DOHH2 (cell line): ENCODE results near the gene TWSG1.

Experiments
- H3F3A ChIP-seq: fragments of 200-600 bp; sonication (generic), shearing (Covaris generic); 2 replicates; pipeline ENCODE4 v1.6.0; 2016; ENCODE audit warnings: antibody characterized with exemption, mild to moderate bottlenecking; ENCODE audit not compliant: control insufficient read depth, insufficient read depth
- H3K27ac ChIP-seq: fragments of 200-600 bp; sonication (generic); 2 replicates; pipeline ENCODE4 v1.5.1; 2014; ENCODE audit warnings: low read depth, mild to moderate bottlenecking, low read length, moderate library complexity
- H3K27me3 ChIP-seq: fragments of 200-600 bp; sonication (generic); 2 replicates; pipeline ENCODE4 v1.6.1; 2014; ENCODE audit warnings: mild to moderate bottlenecking, low read length, mixed read lengths; ENCODE audit not compliant: control insufficient read depth
- H3K36me3 ChIP-seq: fragments of 200-600 bp; sonication (generic); 2 replicates; pipeline ENCODE4 v1.6.1; 2014; ENCODE audit warnings: mild to moderate bottlenecking, low read length, moderate library complexity, mixed read lengths; ENCODE audit not compliant: control insufficient read depth
- H3K4me1 ChIP-seq: fragments of 200-600 bp; sonication (generic); 2 replicates; pipeline ENCODE4 v1.6.1; 2014; ENCODE audit warnings: mild to moderate bottlenecking, low read length, mixed read lengths; ENCODE audit not compliant: control insufficient read depth
- H3K4me2 ChIP-seq: fragments of 200-600 bp; sonication (generic); 2 replicates; pipeline ENCODE4 v1.6.0; 2014; ENCODE audit warnings: mild to moderate bottlenecking, low read length, moderate library complexity
- H3K4me3 ChIP-seq: fragments of 200-600 bp; sonication (generic); 2 replicates; pipeline ENCODE4 v1.5.1; 2014; ENCODE audit warnings: mild to moderate bottlenecking, low read length, mixed read lengths
- H3K79me2 ChIP-seq: fragments of 200-600 bp; sonication (generic); 2 replicates; pipeline ENCODE4 v1.6.1; 2014; ENCODE audit warnings: mild to moderate bottlenecking, low read length, mixed read lengths; ENCODE audit not compliant: control insufficient read depth
- H3K9me2 ChIP-seq: fragments of 200-600 bp; sonication (generic); replicated peaks from 2 replicates; pipeline ENCODE4 v1.6.1; 2014; ENCODE audit warnings: mild to moderate bottlenecking, low read length, mixed read lengths; ENCODE audit not compliant: control insufficient read depth
- H3K9me3 ChIP-seq: fragments of 200-600 bp; sonication (generic); 2 replicates; pipeline ENCODE4 v1.6.1; 2014; ENCODE audit warnings: antibody characterized with exemption, low read length, mixed read lengths; ENCODE audit not compliant: control insufficient read depth, insufficient read depth
- H4K20me1 ChIP-seq: fragments of 200-600 bp; sonication (generic); 2 replicates; pipeline ENCODE4 v1.6.0; 2014; ENCODE audit warnings: low read depth, mild to moderate bottlenecking, antibody characterized with exemption, low read length, moderate library complexity; ENCODE audit not compliant: control insufficient read depth, insufficient read depth
- EZH2phosphoT487 ChIP-seq: fragments of 200-600 bp; sonication (generic); IDR thresholded peaks from 2 replicates; pipeline ENCODE4 v1.6.1; 2017; ENCODE audit warnings: borderline replicate concordance, mild to moderate bottlenecking, antibody characterized with exemption, low read length, moderate library complexity, mixed read lengths
- TF ChIP-seq, protein P1 (sequence below): fragments of 200-600 bp; sonication (generic); IDR thresholded peaks from one replicate; pipeline ENCODE4 v1.5.1; 2014; ENCODE audit warnings: antibody characterized with exemption, mild to moderate bottlenecking, low read depth, low read length; ENCODE audit not compliant: poor library complexity, severe bottlenecking

Gene TWSG1

DNA sequence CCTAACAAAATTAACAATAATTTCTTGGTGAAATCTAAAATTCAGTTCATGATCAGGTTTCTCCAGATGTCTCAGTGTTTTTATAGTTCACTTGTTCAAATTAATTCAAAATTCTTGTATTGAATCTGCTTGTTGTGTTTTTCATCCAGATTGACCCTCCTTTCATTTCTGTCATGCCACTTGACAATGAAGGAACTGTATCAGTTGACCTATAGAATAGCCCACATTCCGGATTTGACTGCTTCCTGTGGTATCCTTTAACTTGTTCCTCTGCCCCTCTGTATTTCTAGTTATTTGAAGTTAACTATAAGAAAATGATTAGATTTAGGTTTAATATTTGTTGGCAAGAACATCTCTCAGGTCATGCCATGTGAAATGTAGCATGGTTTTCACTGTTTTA, 53.3 kb downstream of the TWSG1 start:
- TF ChIP-seq EZH2phosphoT487 = no peak
- TF ChIP-seq, protein P1, sequence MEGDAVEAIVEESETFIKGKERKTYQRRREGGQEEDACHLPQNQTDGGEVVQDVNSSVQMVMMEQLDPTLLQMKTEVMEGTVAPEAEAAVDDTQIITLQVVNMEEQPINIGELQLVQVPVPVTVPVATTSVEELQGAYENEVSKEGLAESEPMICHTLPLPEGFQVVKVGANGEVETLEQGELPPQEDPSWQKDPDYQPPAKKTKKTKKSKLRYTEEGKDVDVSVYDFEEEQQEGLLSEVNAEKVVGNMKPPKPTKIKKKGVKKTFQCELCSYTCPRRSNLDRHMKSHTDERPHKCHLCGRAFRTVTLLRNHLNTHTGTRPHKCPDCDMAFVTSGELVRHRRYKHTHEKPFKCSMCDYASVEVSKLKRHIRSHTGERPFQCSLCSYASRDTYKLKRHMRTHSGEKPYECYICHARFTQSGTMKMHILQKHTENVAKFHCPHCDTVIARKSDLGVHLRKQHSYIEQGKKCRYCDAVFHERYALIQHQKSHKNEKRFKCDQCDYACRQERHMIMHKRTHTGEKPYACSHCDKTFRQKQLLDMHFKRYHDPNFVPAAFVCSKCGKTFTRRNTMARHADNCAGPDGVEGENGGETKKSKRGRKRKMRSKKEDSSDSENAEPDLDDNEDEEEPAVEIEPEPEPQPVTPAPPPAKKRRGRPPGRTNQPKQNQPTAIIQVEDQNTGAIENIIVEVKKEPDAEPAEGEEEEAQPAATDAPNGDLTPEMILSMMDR = no peak
- Histone ChIP-seq H3F3A (no peaks in the 10 kb centered on the region), H3K27ac (no peak overlapping the region), H3K9me2 (no peaks in the 10 kb centered on the region), H3K9me3 (0 out of 2 replicates have a peak, but pooled peaks cover 3% of the 10 kb centered on the region), H3K27me3 (no peaks in the 10 kb centered on the region), H3K36me3 (no peaks in the 10 kb centered on the region), H3K79me2 (no peaks in the 10 kb centered on the region), H3K4me1 (no peaks in the 10 kb centered on the region), H4K20me1 (no peaks in the 10 kb centered on the region), H3K4me2 (no peak overlapping the region), H3K4me3 (no peak overlapping the region)

DNA sequence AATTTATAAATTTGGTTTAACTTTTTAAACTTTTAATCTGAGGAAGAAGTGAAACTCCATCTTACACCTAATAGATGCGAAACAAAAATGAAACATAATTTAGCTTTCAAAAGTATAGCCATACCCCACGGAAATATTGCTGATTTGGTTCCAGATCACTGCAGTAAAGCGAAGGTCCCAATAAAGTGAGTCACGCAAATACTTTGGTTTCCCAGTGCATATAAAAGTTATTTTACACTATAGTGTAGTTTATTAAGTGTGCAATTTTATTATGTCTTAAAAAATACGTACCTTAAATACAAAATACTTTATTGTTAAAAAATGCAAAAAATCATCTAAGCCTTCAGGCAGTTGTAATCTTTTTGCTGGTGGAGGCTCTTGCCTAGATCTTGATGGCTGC, 55.1 kb downstream of the TWSG1 start:
- Histone ChIP-seq H3K9me3 (0 out of 2 replicates have a peak, but pooled peaks cover 3% of the 10 kb centered on the region), H3K27me3 (no peaks in the 10 kb centered on the region), H3K27ac (no peak overlapping the region), H3F3A (no peaks in the 10 kb centered on the region), H3K9me2 (no peaks in the 10 kb centered on the region), H3K4me3 (no peak overlapping the region), H3K36me3 (no peaks in the 10 kb centered on the region), H3K4me1 (no peaks in the 10 kb centered on the region), H3K79me2 (no peaks in the 10 kb centered on the region), H3K4me2 (no peak overlapping the region), H4K20me1 (no peaks in the 10 kb centered on the region)
- TF ChIP-seq, protein P1 = no peak
- no peak for TF ChIP-seq EZH2phosphoT487

DNA sequence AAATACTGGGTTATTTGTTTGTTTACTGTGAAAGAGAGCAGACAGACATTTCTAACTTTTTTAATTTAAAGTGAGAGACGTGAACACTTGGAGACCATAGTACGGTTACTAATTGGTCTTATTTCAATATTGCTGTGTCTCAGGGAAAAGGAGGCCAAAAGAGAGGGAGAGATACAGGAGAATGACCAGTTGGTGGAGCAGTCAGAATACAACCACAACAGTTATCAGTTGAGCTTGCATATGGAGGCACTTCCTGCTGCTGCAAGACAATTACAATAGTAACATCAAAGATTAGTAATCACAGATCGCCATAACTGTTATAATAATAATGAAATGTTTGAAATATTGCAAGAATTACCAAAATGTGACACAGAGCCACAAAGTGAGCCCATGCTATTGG, 58.2 kb downstream of the TWSG1 start:
- H3K79me2 ChIP-seq = no peaks in the 10 kb centered on the region
- H4K20me1 ChIP-seq = no peaks in the 10 kb centered on the region
- no peaks in the 10 kb centered on the region for H3K36me3 ChIP-seq
- H3K27me3 ChIP-seq = no peaks in the 10 kb centered on the region
- H3K27ac ChIP-seq = no peak overlapping the region
- no peaks in the 10 kb centered on the region for H3K4me1 ChIP-seq
- TF ChIP-seq, protein P1 = no peak
- no peak for TF ChIP-seq EZH2phosphoT487
- H3K4me3 ChIP-seq = no peak overlapping the region
- no peaks in the 10 kb centered on the region for H3F3A ChIP-seq
- no peaks in the 10 kb centered on the region for H3K9me2 ChIP-seq
- H3K9me3 ChIP-seq = 0 out of 2 replicates have a peak, but pooled peaks cover 3% of the 10 kb centered on the region
- no peak overlapping the region for H3K4me2 ChIP-seq
